HEK293T (cell line): ENCODE measurements around the gene PTPRZ1.

ENCODE experiments used
- CTCF ChIA-PET: fragments of 350-600 bp; formaldehyde crosslinking; extraction: SDS; loops from one replicate; lab custom pipeline; 2021; ENCODE audit warnings: antibody characterized with exemption, inconsistent platforms; lab: Yijun Ruan, JAX
- POLR2A ChIA-PET: fragments of 350-600 bp; formaldehyde crosslinking; extraction: SDS; loops from one replicate; lab custom pipeline; 2020; ENCODE audit warnings: antibody characterized with exemption, inconsistent platforms; lab: Yijun Ruan, JAX
- DNase-seq: peaks from one replicate; pipeline ENCODE4 v3.0.0; 2012; ENCODE audit warnings: mixed read lengths; ENCODE audit errors: extremely low spot score
- ARNT ChIP-seq: fragments of 450-650 bp; IDR thresholded peaks from 2 replicates; pipeline ENCODE4 v1.6.1; 2017; ENCODE audit warnings: mild to moderate bottlenecking
- BHLHE40 ChIP-seq: fragments of 450-650 bp; IDR thresholded peaks from 2 replicates; pipeline ENCODE4 v1.6.1; 2016; ENCODE audit warnings: mild to moderate bottlenecking, moderate library complexity, borderline replicate concordance
- CTBP1 ChIP-seq: fragments of 450-650 bp; IDR thresholded peaks from 2 replicates; pipeline ENCODE4 v1.6.1; 2016; ENCODE audit warnings: borderline replicate concordance
- ELF4 ChIP-seq: fragments of 450-650 bp; IDR thresholded peaks from 2 replicates; pipeline ENCODE4 v1.6.1; 2017; ENCODE audit warnings: antibody characterized with exemption
- FOXA1 ChIP-seq: fragments of 450-650 bp; IDR thresholded peaks from 2 replicates; pipeline ENCODE4 v1.6.1; 2016; ENCODE audit warnings: mild to moderate bottlenecking
- FOXK2 ChIP-seq: fragments of 450-650 bp; IDR thresholded peaks from 2 replicates; pipeline ENCODE4 v1.6.1; 2016; ENCODE audit warnings: mild to moderate bottlenecking
- FOXM1 ChIP-seq: fragments of 450-650 bp; IDR thresholded peaks from 2 replicates; pipeline ENCODE4 v1.6.1; 2017; ENCODE audit warnings: mild to moderate bottlenecking, borderline replicate concordance
- HDGF ChIP-seq: fragments of 450-650 bp; IDR thresholded peaks from 2 replicates; pipeline ENCODE4 v1.6.1; 2017; ENCODE audit warnings: antibody characterized with exemption, borderline replicate concordance
- L3MBTL2 ChIP-seq: fragments of 450-650 bp; conservative IDR thresholded peaks from 2 replicates; pipeline ENCODE4 v1.6.1; 2016; ENCODE audit warnings: mild to moderate bottlenecking
- LEF1 ChIP-seq: fragments of 450-650 bp; IDR thresholded peaks from 2 replicates; pipeline ENCODE4 v1.6.1; 2017; ENCODE audit warnings: mild to moderate bottlenecking, borderline replicate concordance
- NFRKB ChIP-seq: fragments of 450-650 bp; IDR thresholded peaks from 2 replicates; pipeline ENCODE4 v1.6.1; 2016; ENCODE audit warnings: mild to moderate bottlenecking, moderate library complexity
- PKNOX1 ChIP-seq: fragments of 450-650 bp; IDR thresholded peaks from 2 replicates; pipeline ENCODE4 v1.6.1; 2016
- SP1 ChIP-seq: fragments of 450-650 bp; IDR thresholded peaks from 2 replicates; pipeline ENCODE4 v1.6.1; 2017
- SUZ12 ChIP-seq: fragments of 450-650 bp; IDR thresholded peaks from 2 replicates; pipeline ENCODE4 v1.6.1; 2016; ENCODE audit warnings: mild to moderate bottlenecking
- TARDBP ChIP-seq: fragments of 450-650 bp; IDR thresholded peaks from 2 replicates; pipeline ENCODE4 v1.6.1; 2016
- ZNF384 ChIP-seq: fragments of 450-650 bp; IDR thresholded peaks from 2 replicates; pipeline ENCODE4 v1.6.1; 2016

PTPRZ1 gene

GRCh38 chr7:122092964-122093797 lies 220.2 kb downstream of the PTPRZ1 start:
- no peak for TF ChIP-seq HDGF
- POLR2A ChIA-PET, result interaction anchor here (1.2 kb wide), 1 partner anchor 51 kb away, joined by 3 read pairs; no protein-coding TSS in a partner anchor
- CTCF ChIA-PET, result interaction anchor here (0.7 to 1.5 kb wide), 9 partner anchors 10 to 642 kb away, joined by 3 to 6 read pairs (median 3); no protein-coding TSS in a partner anchor
- DNase-seq, result peak; percentile 56

GRCh38 chr7:122094549-122094948 lies 221.6 kb downstream of the PTPRZ1 start:
- DNase-seq, result no peak
- CTCF ChIA-PET, result no interaction called here
- no peak for TF ChIP-seq LEF1
- TF ChIP-seq TARDBP, result no peak
- TF ChIP-seq L3MBTL2, result no peak
- TF ChIP-seq ELF4, result no peak
- no peak for TF ChIP-seq ZNF384
- TF ChIP-seq SP1, result no peak
- TF ChIP-seq NFRKB, result no peak
- no peak for TF ChIP-seq BHLHE40
- TF ChIP-seq FOXK2, result no peak
- TF ChIP-seq ARNT, result no peak
- TF ChIP-seq FOXM1, result no peak
- TF ChIP-seq FOXA1, result no peak
- POLR2A ChIA-PET, result no interaction called here

GRCh38 chr7:122095642-122096041 lies 222.7 kb downstream of the PTPRZ1 start:
- TF ChIP-seq HDGF (no peak), PKNOX1 (no peak), FOXK2 (no peak), FOXA1 (no peak), TARDBP (no peak), LEF1 (no peak)
- no peak for DNase-seq
- POLR2A ChIA-PET, result no interaction called here
- CTCF ChIA-PET, result no interaction called here

- DNase-seq, result no peak
- CTCF ChIA-PET, result no interaction called here
- no peak for TF ChIP-seq SUZ12
- no peak for TF ChIP-seq ELF4
- TF ChIP-seq ARNT, result no peak
- no peak for TF ChIP-seq L3MBTL2
- TF ChIP-seq FOXM1, result no peak
- TF ChIP-seq NFRKB, result no peak
- no peak for TF ChIP-seq TARDBP
- POLR2A ChIA-PET, result no interaction called here
These were observed 227.1 kb downstream of the PTPRZ1 start for GRCh38 chr7:122100021-122100420.

- POLR2A ChIA-PET, result no interaction called here
- CTCF ChIA-PET, result no interaction called here
These were observed 230.1 kb downstream of the PTPRZ1 start for GRCh38 chr7:122103064-122103463.

More at GRCh38 chr7:122103064-122103463, 230.1 kb downstream of the PTPRZ1 start:
- DNase-seq, result no peak
- TF ChIP-seq TARDBP, result no peak
- no peak for TF ChIP-seq BHLHE40
- no peak for TF ChIP-seq LEF1
- no peak for TF ChIP-seq FOXA1
- no peak for TF ChIP-seq L3MBTL2
- TF ChIP-seq ELF4, result no peak
- no peak for TF ChIP-seq CTBP1
- no peak for TF ChIP-seq SUZ12
- TF ChIP-seq PKNOX1, result no peak
- no peak for TF ChIP-seq FOXM1
- no peak for TF ChIP-seq SP1
- TF ChIP-seq ZNF384, result no peak
- TF ChIP-seq HDGF, result no peak
- no peak for TF ChIP-seq FOXK2
- TF ChIP-seq NFRKB, result no peak
- TF ChIP-seq ARNT, result no peak
